Neural progenitor cell (in vitro differentiated cells): ENCODE results near the gene CPLX3. TPM values are rescaled to one million over a fixed set of nuclear protein-coding genes. Genes with fewer than 3 reads are reported as not detected.

Source experiments
- DNase-seq: peaks from one replicate; pipeline ENCODE4 v3.0.0-alpha.2; 2016; ENCODE audit warnings: low spot score
- H2AFZ ChIP-seq: fragments of 200-600 bp; sonication (generic); replicated peaks from 2 replicates; pipeline ENCODE4 v1.6.1; 2016; ENCODE audit warnings: antibody characterized with exemption
- H3F3A ChIP-seq: fragments of 200-600 bp; sonication (generic); 2 replicates; pipeline ENCODE4 v1.6.1; 2016; ENCODE audit warnings: antibody characterized with exemption, low read depth
- H3K27ac ChIP-seq: fragments of 200-600 bp; sonication (generic); 2 replicates; pipeline ENCODE4 v1.5.1; 2016; ENCODE audit warnings: mild to moderate bottlenecking
- H3K27me3 ChIP-seq: fragments of 200-600 bp; sonication (generic); 2 replicates; pipeline ENCODE4 v1.6.1; 2016; ENCODE audit warnings: mild to moderate bottlenecking, moderate library complexity
- H3K36me3 ChIP-seq: fragments of 200-600 bp; sonication (generic); 2 replicates; pipeline ENCODE4 v1.5.1; 2016
- H3K4me1 ChIP-seq: fragments of 200-600 bp; sonication (generic); 2 replicates; pipeline ENCODE4 v1.6.1; 2016; ENCODE audit warnings: mixed run types
- H3K4me2 ChIP-seq: fragments of 200-600 bp; sonication (generic); 2 replicates; pipeline ENCODE4 v1.6.1; 2016
- H3K4me3 ChIP-seq: fragments of 200-600 bp; sonication (generic); 2 replicates; pipeline ENCODE4 v1.5.1; 2016
- H3K79me2 ChIP-seq: fragments of 200-600 bp; sonication (generic); 2 replicates; pipeline ENCODE4 v1.6.1; 2016; ENCODE audit warnings: low read depth
- H3K9ac ChIP-seq: fragments of 200-600 bp; sonication (generic); 2 replicates; pipeline ENCODE4 v1.6.1; 2016
- H3K9me3 ChIP-seq: fragments of 200-600 bp; sonication (generic); 2 replicates; pipeline ENCODE4 v1.5.1; 2016; ENCODE audit warnings: low read depth
- H4K20me1 ChIP-seq: fragments of 200-600 bp; sonication (generic); 2 replicates; pipeline ENCODE4 v1.6.1; 2016; ENCODE audit warnings: low read depth
- H3K27ac Mint-ChIP-seq: 3 replicates; pipeline ENCODE4 v1.8.0; 2021; ENCODE audit warnings: mixed read lengths
- H3K27me3 Mint-ChIP-seq: 2 replicates; pipeline ENCODE4 v1.8.0; 2022; ENCODE audit warnings: low read depth, mild to moderate bottlenecking, inconsistent platforms, moderate library complexity, mixed read lengths; ENCODE audit not compliant: insufficient read depth
- H3K36me3 Mint-ChIP-seq: 3 replicates; pipeline ENCODE4 v1.8.0; 2021; ENCODE audit warnings: mixed read lengths
- H3K4me1 Mint-ChIP-seq: 3 replicates; pipeline ENCODE4 v1.8.0; 2021; ENCODE audit warnings: mixed read lengths
- H3K4me3 Mint-ChIP-seq: 3 replicates; pipeline ENCODE4 v1.8.0; 2021; ENCODE audit warnings: mild to moderate bottlenecking, moderate library complexity, mixed read lengths
- H3K9me3 Mint-ChIP-seq: 3 replicates; pipeline ENCODE4 v1.8.0; 2020; ENCODE audit warnings: mixed read lengths
- CTCF ChIP-seq: fragments of 200-600 bp; sonication (generic); IDR thresholded peaks from 2 replicates; pipeline ENCODE4 v1.5.1; 2017; ENCODE audit warnings: antibody characterized with exemption, mild to moderate bottlenecking
- EZH2 ChIP-seq: fragments of 200-600 bp; sonication (generic); IDR thresholded peaks from 2 replicates; pipeline ENCODE4 v1.6.1; 2017; ENCODE audit warnings: antibody characterized with exemption, mild to moderate bottlenecking, moderate library complexity
- EZH2phosphoT487 ChIP-seq: fragments of 200-600 bp; sonication (generic); IDR thresholded peaks from 2 replicates; pipeline ENCODE4 v1.6.1; 2017; ENCODE audit warnings: antibody characterized with exemption
- total RNA-seq: library from RNA; depleted of rRNA; stranded (reverse); fragments of >200 nt; gene quantifications from 2 replicates; pipeline ENCODE4 v1.2.3, GENCODE V29; 2015; ENCODE audit warnings: low replicate concordance

Gene CPLX3
- total RNA-seq, 1 donor from 2014 or later: not detected

- Histone ChIP-seq H3K27ac (no peak overlapping the region), H2AFZ (no peak overlapping the region), H3K4me1 (peaks cover 24% of the 10 kb centered on the region), H3K36me3 (no peaks in the 10 kb centered on the region), H4K20me1 (peaks cover 91% of the 10 kb centered on the region), H3K9ac (no peak overlapping the region), H3K9me3 (no peaks in the 10 kb centered on the region), H3K4me3 (no peak overlapping the region), H3F3A (no peaks in the 10 kb centered on the region), H3K79me2 (peaks cover 85% of the 10 kb centered on the region), H3K4me2 (no peak overlapping the region), H3K27me3 (peaks cover under 1% of the 10 kb centered on the region)
- Mint-ChIP-seq H3K4me3 (no peak overlapping the region), H3K4me1 (peaks cover 47% of the 10 kb centered on the region), H3K27me3 (peaks cover 3% of the 10 kb centered on the region), H3K9me3 (no peaks in the 10 kb centered on the region), H3K27ac (no peak overlapping the region), H3K36me3 (peaks cover 2% of the 10 kb centered on the region)
- DNase-seq: no peak
- TF ChIP-seq EZH2 (no peak), EZH2phosphoT487 (no peak), CTCF (no peak)
These were observed 39.8 kb upstream of the CPLX3 start for GRCh38 chr15:74786551-74787165.

GRCh38 chr15:74787251-74788041 is 39.0 kb upstream of the CPLX3 start:
- Histone ChIP-seq H3K27ac (no peak overlapping the region), H3K9ac (no peak overlapping the region), H2AFZ (no peak overlapping the region), H3K4me3 (no peak overlapping the region), H3F3A (no peaks in the 10 kb centered on the region), H3K4me1 (peaks cover 24% of the 10 kb centered on the region), H3K4me2 (no peak overlapping the region), H3K79me2 (peaks cover 91% of the 10 kb centered on the region), H4K20me1 (peaks cover 99% of the 10 kb centered on the region), H3K27me3 (no peaks in the 10 kb centered on the region), H3K9me3 (no peaks in the 10 kb centered on the region), H3K36me3 (no peaks in the 10 kb centered on the region)
- Mint-ChIP-seq H3K4me1 (peaks cover 54% of the 10 kb centered on the region), H3K27me3 (peaks cover 3% of the 10 kb centered on the region), H3K27ac (peak overlapping the region; percentile 95), H3K36me3 (peaks cover 2% of the 10 kb centered on the region), H3K4me3 (no peak overlapping the region), H3K9me3 (no peaks in the 10 kb centered on the region)
- peak; percentile 80 for DNase-seq
- TF ChIP-seq CTCF: peak; percentile 67
- no peak for TF ChIP-seq EZH2phosphoT487

GRCh38 chr15:74788042-74788682 is 38.3 kb upstream of the CPLX3 start:
- Histone ChIP-seq H3K9ac (no peak overlapping the region), H3K4me2 (no peak overlapping the region), H3K4me1 (peaks cover 24% of the 10 kb centered on the region), H3K4me3 (no peak overlapping the region), H3K79me2 (peaks cover 85% of the 10 kb centered on the region), H3K27me3 (no peaks in the 10 kb centered on the region), H3K27ac (no peak overlapping the region), H3K36me3 (no peaks in the 10 kb centered on the region), H4K20me1 (peaks cover 100% of the 10 kb centered on the region), H2AFZ (no peak overlapping the region), H3K9me3 (no peaks in the 10 kb centered on the region), H3F3A (no peaks in the 10 kb centered on the region)
- DNase-seq: no peak
- Mint-ChIP-seq H3K36me3 (peaks cover 2% of the 10 kb centered on the region), H3K9me3 (no peaks in the 10 kb centered on the region), H3K4me1 (peaks cover 56% of the 10 kb centered on the region), H3K4me3 (no peak overlapping the region), H3K27ac (peak overlapping the region; percentile 95), H3K27me3 (peaks cover 3% of the 10 kb centered on the region)
- TF ChIP-seq CTCF (no peak), EZH2 (no peak), EZH2phosphoT487 (no peak)
